WTC11 (cell line): ENCODE measurements around the gene SHISAL2A.

Experiments used
- FOXJ3 ChIP-seq: sonication (generic); formaldehyde crosslinking; IDR thresholded peaks from 2 replicates; pipeline ENCODE4 v1.9.0; 2021; ENCODE audit warnings: missing genetic modification reagents, mild to moderate bottlenecking, borderline replicate concordance
- JUN ChIP-seq: sonication (generic); formaldehyde crosslinking; IDR thresholded peaks from 2 replicates; pipeline ENCODE4 v1.8.0; 2023; ENCODE audit warnings: mild to moderate bottlenecking, missing genetic modification reagents
- NR2C2 ChIP-seq: sonication (generic); formaldehyde crosslinking; IDR thresholded peaks from 2 replicates; pipeline ENCODE4 v1.8.0; 2022; ENCODE audit warnings: mild to moderate bottlenecking, missing genetic modification reagents
- PREB ChIP-seq: sonication (generic); formaldehyde crosslinking; IDR thresholded peaks from 2 replicates; pipeline ENCODE4 v1.8.1; 2022; ENCODE audit warnings: mild to moderate bottlenecking, missing genetic modification reagents, moderate library complexity, borderline replicate concordance
- ZNF232 ChIP-seq: sonication (generic); formaldehyde crosslinking; IDR thresholded peaks from 2 replicates; pipeline ENCODE4 v1.8.0; 2022; ENCODE audit warnings: mild to moderate bottlenecking, missing genetic modification reagents
- TF ChIP-seq, protein P1 (sequence below): fragments of 200-600 bp; IDR thresholded peaks from 2 replicates; pipeline ENCODE4 v1.8.0; 2022; ENCODE audit warnings: antibody characterized with exemption

DNA sequence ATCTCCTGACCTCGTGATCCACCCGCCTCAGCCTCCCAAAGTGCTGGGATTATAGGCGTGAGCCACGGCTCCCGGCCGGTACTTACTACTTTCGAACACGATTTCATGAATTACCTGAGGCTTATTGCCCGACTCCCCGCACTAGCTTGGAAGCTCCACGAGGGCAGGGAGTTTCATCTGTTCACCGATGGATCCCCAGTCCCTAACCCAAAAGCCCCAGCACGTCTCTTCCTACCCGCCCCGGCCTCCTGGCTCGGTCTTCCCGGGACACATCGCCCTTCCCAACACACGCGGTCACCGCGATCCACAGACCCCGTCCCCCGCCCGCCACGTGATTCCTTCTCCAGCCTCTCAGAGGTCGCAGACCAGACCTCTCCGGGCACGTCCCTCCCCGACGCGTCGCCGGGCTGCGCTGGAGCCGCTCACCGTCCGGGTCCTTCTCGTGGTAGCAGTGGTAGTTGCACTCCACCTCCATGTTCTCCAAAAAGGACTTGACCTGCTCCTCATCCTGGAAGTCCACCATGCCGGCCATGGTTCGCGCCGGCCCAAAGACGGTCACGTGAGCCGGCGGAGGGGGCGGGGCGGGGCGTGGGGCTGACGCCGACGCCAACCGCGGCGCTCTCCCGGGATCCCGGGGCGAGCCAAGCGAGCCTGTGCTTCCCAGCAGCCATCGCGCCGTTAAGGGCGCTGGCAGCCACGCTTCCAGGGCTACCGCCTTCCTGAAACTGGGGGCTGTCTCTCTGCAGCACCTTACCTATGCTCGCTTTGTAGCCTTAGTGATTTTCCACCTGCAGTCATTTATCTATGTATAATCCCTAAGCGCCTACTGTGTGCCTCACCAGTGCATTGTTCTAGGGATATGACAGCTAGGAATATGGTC lies 65.1 kb downstream of the SHISAL2A start, which contains the start of gene COA7:
- TF ChIP-seq PREB (CRISPR knock-in tag) (peak; percentile 85; the same call in 1 of the 2 replicates), ZNF232 (CRISPR knock-in tag) (peak; percentile 95; the same call in 1 of the 2 replicates), NR2C2 (CRISPR knock-in tag) (no peak), JUN (peak; percentile 83), FOXJ3 (CRISPR knock-in tag) (no peak)
- TF ChIP-seq, protein P1, sequence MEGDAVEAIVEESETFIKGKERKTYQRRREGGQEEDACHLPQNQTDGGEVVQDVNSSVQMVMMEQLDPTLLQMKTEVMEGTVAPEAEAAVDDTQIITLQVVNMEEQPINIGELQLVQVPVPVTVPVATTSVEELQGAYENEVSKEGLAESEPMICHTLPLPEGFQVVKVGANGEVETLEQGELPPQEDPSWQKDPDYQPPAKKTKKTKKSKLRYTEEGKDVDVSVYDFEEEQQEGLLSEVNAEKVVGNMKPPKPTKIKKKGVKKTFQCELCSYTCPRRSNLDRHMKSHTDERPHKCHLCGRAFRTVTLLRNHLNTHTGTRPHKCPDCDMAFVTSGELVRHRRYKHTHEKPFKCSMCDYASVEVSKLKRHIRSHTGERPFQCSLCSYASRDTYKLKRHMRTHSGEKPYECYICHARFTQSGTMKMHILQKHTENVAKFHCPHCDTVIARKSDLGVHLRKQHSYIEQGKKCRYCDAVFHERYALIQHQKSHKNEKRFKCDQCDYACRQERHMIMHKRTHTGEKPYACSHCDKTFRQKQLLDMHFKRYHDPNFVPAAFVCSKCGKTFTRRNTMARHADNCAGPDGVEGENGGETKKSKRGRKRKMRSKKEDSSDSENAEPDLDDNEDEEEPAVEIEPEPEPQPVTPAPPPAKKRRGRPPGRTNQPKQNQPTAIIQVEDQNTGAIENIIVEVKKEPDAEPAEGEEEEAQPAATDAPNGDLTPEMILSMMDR = no peak
